Right forelimb (tissue), 1 donor: ENCODE results near the gene STMP1.

Source experiments
- DNase-seq: peaks from one replicate; pipeline ENCODE4 v3.0.0-alpha.2; 2018

STMP1 gene

DNA sequence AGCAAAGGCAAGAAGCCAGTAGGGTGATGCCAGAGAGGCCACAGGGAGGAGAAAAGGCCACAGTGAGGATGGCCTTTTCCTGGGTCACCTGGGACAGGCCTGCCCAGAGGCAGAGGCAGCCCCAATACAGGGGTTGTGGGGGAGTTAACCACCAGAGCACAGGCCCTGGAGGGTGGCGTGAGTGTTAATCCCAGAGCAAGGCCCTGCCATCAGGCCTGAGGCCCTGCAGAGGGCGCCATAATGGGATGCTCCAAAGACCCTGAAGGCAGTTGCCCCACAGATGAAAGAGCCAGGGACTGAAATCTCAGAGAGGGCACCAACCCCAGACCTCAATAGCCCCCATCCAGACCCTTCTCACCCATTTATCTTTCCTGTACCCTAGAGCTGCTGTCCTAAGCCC lies 41.8 kb downstream of the STMP1 start:
- no peak for DNase-seq

DNA sequence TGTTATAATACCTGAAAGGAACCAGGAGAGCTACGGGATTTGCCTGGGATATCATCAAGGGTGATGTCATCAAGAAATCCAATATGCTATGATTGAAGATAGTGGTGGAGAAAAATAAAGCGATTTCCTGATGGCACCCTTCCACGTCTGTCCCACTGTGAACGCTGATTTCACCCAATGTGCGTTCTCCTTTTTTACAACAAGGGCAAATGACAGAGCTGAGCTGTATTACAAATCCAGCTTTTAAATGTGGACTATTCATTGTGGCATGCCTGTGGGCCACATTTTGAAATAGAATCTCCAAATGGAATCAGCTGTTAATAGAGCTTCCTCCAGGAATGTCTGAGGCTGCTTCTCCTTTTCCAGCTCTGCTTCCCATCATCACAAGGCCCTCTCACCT lies 42.4 kb downstream of the STMP1 start:
- no peak for DNase-seq

DNA sequence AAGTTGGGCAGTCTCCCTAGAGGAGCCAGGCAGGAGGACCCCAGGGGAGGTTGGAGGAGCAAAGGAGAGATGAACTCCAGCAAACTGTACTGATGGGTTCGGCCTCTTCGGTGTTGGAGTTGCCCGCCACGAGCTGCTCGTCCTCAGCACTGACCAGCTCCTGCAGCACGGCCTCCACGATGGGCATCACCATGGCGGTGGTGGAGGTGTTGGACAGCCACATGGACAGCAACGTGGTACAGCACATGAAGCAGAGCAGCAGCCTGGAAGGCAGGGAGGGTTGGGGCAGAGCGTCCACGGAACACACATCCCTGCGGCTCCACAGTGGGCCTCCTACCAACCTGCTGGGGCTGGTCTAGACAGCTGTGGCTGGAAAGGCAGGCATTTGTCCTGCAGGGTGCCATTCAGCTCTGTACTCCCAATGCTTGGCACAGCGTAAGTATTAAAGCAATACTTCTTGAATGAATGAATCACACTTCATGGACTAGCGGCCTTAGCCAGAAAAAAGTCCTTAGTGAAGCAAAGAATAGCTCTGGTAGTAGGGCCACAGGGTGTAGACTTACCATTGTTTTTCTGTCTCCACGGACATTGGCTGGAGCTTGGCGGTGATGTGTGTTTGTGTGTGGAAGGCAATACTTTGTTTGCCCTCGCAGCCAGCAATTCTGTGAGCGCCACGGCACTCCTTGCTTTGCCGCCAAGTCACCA lies 43.9 kb downstream of the STMP1 start:
- DNase-seq: no peak

DNA sequence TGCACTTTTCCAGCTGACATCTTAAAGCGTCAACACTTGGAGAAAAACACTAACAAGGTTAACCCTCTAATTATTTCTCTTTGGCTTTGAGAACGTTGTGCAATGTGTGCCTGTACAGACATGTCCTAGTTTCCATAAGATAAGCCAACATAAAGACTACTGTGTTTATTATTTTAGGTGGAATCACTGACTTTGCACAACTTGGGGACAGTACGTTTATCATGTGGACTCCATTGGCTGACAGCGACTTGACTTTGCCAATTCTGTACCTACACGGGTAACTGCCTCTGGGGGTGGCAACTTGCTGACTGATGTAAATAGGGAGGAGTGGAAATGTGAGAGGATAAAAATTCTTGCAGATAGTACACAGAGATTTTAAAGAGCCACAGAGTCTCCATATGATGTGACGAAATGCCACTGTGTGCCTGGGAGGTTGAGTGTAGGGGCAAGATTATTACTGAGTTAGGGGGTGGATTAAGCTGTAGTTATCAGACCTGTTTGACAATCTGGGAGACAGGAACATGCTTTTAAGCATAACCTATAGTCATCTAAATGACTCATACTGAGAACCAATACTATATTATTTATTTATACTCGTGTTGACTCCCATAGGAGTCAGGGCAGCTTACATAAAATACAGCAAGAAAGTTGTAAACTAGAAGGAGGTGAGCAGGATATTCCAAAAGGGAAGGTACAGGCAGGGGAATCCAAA lies 44.7 kb downstream of the STMP1 start:
- DNase-seq: no peak

DNA sequence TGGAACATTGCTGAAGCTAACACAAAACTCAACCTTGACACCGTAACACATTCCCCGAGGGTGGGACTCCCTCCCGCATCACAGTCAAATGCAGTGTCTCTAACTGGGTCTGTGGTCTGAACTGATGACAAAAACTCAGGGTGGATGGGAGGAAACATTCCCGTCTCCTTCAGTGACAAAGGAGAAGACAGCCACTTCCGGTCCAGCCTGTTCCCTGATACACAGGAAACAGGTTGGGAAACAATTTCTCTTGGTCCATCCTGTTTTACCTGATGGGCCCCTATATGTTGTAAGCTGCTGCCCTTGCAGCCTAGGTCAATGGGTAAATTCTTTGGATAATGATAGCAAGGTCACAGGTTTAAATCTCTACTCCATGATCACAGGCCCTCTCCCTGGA lies 45.3 kb downstream of the STMP1 start:
- no peak for DNase-seq

DNA sequence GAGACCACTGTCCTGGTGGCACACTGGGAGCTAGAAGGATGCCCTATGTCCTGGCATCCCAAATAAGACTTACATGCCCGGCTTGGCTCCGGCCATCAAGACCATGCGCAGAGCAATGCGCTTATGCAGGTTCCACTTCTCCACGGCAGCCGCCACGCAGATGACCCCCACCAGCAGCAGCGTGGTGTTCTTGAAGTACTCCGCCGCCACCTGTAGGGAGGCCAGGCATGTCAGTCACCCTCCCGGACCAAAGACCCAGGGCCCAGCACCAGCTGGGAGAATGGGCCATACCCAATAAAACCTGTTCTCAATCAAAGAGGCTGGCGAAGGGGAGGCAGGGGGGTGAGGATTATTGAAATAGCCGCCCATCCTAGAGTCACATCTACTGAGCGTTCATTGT lies 45.7 kb downstream of the STMP1 start:
- no peak for DNase-seq

DNA sequence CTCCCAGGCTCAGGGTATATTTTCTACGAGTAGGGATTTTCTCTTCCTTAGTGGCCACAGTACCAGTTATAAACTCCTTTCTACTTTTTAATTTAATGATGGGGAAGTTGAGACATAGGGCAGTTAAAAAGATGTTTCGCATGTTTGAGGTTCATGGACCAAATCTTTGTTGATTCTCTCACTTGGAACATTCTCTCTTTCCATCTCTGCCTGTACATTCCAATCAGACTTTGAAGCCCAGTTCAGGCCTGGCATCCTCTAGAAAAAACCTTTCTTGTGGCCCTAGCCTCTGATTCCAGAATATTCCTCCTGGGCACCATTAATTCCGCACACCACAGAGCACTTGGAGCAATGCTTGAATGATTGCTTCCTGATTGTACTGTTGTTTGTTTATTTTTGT lies 47.2 kb downstream of the STMP1 start:
- DNase-seq: no peak

DNA sequence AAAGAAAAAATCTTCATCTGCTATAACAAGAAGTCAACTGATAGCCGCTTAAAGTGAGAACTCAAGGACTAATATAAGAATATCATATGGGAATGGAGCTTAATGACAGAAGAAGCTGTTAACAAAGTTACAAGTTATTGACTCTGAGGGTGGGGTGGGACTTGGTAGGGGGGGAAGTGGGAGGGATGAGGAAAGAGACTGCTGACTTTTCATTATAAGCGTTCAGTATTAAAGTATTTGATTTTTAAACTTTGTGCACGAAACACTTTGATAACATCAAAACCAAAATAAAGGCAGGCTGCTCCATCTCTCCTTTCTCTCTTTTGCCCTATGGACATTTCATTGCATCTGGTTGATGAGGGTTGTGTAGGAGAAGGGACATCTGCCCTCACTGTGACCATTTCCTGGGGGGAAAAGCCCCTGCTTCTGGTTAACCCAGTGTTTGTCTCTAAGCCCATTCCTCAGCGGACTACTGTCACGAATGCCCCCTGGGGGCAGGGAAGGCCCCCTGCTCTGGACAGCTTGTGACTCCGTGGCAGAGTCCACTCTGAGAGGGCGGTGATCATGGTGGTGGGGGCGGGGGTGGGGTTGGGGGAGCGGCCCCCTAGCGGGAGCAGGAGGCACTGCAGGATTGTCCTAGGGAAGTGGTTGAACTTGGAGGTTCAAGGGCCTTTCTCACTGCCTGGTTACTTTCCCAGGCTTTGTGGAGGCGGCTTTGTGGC lies 48.3 kb downstream of the STMP1 start:
- no peak for DNase-seq

DNA sequence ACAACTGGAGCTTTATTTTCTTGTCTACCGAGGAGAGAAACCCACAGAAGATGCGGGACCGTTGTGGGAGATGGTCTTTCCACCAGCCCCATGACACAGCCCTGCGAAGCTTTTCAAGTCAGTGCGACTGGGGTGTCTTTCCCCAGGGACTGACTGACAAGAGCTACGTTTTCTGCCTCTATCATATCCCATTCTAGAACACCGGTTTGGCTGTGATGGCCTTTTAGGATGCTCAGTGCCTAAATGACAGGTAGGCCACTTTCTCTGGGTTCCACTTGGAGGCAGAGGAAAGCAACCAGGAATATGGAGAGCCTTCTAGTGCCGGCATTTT lies 48.8 kb downstream of the STMP1 start:
- DNase-seq: no peak

DNA sequence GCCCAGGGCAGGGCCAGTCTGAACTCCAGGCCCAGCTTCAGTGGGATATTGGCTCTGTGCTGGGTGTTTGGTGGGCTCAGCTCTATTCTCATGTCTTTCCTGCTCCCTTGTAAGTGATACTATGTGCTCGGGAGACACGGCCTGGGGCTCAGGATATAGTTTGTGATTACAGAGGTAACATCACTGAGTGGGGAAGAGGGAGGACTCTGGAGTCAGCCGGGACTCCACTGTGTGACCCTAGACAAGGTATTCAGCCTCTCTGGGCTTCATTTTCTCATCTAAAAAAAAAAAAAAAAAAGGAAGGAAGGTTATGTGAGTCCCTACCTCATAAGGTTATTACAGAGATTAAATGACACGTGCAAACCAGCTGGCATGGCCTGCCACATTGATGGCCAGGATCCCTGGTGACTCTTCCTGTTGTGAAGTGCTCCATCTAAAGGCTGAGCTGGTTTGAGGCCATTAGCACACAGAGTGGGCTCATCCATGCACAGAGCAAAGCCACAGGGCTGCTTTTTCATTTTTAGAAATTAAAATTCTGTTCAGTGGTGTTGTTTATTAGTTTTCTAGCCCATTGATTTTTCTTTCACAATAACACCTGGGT lies 50.0 kb downstream of the STMP1 start:
- DNase-seq: no peak

DNA sequence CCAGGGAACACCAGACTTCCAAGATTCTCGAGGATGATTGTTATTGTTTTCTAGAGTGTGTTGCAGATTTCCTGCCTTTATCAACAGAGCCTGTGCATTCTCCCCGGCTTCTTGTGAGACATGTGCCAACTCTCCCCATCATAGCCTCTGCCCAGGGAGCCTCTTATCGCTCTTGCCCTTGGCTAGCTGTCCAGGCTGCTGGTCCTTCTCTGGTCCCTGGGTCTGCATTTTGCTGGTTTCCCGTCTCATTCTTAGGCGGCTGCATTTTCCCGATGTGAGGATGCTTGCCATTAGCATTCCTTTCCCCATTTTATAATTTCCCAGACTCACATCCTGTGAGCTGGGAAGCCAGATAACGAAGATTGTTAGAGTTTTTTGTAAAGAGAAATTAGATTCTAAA lies 50.5 kb downstream of the STMP1 start:
- DNase-seq: no peak

DNA sequence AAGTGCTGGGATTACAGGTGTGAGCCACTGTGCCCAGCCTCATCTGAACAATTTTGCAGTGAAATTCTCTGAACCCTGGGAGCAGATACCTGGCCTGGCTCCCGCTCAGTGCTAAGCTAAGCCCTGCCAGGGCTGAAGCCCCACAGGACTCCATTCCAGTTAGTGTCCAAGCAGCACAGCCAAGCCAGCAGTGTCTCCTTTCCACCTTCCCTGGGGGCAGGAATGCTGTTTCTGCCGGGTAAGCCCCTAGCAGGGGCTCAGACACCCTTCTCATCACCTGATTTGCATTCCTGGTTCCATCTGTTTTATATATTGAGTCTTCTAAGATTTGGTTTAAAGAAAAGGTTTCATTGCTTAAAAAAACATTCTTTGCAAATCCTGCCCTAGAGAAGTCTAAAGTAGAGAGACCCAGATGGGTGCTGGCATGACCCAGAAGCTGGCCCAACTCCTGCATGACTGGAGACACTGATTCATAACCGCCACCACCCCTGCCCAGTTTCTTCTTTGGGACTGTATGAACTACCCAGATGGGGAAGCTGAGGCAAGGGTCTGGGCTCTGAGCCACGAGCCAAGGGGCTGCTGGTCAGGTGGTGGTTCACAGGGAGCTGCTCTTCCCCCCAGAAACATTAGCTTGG lies 51.6 kb downstream of the STMP1 start:
- DNase-seq: no peak

DNA sequence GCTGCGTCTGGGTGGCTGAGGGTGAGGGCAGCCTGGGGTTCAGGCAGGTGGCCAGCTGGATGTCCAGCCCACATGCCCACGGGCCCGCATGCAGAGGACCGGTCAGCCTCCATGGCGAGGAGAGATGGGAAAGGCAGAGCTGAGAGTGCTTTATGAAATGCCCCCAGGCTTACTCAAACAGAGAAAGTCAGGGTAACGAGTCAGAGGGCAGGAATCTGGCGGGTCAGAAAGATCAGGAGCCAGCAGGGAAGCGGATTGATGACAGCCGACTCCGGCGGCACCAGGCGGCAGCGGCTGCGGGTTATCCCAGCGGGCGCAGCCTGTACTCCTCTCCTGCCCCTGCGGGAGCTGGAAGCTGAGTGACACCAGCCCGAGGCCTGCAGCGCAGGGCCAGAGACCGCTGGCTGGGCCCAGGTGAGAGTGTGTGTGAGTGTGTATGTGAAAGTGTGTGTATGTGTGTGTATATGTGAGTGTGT lies 52.3 kb downstream of the STMP1 start:
- DNase-seq: no peak

DNA sequence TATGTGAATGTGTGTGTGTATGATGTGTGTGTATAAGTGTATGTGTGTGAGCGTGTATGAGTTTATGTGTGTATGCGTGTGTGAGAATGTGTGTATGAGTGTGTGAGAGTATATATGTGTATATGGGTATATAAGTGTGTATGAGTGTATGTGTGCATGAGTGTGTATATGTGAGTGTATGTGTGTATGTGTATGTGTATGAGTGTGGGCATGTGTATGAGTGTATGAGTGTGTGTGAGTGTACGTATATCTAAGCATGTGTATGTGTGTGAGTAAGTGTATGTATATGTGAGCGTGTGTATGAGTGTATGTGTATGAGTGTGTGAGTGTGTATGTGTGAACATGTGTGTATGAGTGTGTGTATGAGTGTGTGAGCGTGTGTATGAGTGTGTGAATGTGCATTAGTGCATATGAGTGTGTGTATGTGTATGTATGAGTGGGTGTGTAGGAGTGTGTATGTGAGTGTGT lies 52.8 kb downstream of the STMP1 start:
- no peak for DNase-seq

DNA sequence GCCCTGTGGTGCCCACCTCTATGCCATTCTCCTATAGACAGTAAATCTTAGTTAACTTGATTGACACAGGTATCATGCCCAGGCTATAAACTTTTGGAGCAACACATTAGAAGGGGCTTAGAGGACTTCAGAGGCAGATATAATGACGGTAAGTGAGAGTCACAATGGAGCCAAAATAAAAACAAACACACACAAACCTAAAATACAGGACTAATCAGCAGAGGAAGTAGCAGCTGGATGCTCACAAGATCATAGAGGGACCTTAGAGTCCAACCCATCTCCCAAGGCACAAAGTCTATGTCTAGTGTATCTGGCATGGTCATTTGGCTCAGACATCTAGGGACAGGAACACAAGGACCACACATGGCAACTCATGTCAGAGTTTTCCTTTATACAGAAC lies 53.4 kb downstream of the STMP1 start:
- DNase-seq: no peak

DNA sequence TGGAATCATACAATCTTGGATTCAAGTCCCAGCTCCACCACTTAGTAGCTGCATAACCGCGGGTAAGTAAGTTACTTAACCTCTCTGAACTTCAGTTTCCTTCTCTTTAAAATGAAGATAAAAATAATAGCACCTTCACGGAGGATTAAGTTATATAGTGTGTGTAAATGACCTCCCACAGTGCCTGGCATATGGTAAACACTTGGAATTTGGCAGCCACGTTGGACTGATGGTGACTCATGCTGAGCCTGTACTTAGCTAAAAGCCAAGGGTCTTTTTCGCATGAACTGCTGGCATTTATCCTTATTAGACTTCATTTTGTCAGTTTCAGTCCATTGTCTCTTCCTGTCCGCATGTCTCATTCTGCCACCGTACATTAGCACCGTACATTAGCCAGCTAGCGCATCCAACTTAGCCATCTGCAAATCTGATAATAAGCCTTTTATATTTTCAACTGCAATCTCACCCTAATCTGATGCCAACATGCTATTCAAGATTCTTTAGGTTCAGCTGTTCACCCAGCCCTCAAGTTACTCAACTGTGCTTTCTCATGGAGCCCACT lies 54.4 kb downstream of the STMP1 start:
- DNase-seq: no peak

DNA sequence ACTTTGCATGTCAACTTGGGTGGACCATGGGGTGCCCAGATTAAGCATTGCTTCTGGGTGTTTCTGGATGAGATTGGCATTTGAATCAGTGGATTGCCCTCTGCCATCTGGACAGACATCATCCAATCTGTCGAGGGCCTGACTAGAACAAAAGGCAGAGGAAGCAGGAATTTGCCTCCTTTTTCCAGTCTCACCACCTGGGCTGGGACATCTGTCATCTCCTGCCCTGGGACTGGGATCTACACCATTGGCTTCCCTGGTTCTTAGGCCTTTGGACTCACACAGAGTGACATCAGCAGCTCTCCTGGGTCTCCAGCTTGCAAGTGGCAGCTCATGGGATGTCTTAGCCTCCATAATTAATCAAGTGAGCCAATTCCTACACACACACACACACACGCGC lies 55.4 kb downstream of the STMP1 start:
- DNase-seq: no peak

DNA sequence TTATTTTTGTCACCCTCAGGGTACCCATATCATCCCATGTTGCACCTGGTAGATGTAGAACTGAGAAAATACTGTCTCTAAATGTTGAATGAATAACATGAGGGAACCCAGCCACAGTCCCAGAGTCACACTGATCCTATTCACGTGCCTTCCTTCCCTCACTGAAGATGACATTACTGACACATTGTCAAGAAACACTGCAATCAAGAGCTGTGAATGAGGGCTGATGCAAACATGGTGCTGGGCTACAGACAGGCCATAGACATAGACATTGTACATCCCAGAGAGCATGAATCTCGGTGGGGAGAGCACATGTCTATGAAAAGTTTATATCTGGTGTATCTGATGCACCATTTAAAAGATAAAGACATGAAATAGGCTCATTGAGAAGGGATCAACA lies 55.9 kb downstream of the STMP1 start:
- DNase-seq: no peak

DNA sequence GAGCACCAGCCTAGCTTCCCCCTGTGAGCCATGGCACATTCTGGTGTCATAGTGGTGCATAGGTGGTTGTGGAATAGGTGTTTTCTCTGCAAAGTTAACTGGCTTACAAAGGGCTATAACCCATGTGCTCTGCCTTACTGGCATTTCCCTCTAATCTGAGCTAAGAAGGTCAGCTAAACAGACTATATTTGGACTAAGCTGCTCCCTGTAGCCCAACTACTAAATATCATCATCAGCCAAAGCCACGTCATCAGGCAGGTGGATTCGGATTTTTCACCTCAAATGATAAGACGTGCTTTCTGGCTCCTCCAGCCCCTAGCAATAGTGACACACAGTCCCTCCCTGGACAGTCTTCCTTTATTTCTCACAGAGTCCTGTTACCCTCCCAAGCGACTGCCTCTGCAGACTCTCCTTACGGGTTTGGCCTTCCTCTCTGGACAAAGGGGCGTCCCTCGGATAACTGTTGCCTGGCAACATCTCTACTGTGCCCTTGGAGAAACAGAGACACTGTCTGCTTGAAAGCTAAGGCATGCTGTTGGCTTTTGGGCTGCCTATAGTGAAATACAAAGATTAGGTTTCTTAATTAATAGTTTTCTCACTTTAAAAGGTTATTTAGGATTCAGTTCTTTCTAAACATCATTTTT lies 56.6 kb downstream of the STMP1 start:
- no peak for DNase-seq

DNA sequence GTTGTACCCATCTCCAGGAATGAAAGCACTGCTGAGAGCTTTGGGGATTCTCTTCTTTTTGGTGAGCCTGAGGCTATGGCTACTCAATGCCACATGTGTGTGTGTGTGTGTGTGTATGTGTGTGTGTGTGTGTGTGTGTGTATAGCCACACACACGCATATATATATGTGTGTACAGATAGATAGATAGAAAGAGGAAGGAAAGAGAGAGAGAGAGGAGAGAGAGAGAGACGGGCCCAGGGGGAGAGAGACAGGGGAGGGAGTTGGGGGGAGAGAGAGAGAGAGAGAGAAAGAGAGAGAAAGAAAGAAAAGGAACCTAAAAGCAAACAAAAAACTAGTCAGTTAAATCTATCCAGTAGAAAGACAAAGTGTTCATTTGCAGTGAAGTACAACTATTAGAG lies 57.4 kb downstream of the STMP1 start:
- DNase-seq: no peak

DNA sequence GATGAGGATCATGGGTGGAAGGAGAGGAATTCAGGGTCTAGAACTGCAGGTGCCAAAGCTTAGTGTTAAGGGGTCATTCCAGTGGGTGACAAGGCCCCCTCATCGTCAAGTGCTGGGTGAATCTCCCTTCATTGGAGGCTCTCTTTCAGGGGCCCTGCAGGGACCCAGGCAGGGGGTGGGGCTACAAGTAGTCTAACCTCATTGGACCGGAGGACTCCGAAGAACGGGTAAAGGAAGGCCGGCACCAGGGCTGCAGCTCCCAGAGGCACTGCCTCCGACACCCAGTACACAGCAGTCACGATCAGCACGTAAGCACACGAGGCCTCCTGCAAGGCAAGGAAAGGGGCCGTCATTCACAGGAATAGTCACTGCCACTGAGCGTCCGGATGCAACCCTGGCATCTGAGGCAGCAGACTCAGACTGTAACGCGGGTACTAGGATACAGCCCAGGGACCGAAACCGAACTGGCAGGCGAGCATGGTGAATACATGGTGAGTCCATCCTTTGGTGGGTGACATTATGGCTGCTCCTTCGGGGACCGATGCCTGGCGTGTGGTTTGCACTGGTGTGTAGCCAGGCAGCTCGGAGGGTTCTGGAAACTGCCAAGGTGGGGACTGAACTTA lies 59.0 kb downstream of the STMP1 start:
- no peak for DNase-seq

DNA sequence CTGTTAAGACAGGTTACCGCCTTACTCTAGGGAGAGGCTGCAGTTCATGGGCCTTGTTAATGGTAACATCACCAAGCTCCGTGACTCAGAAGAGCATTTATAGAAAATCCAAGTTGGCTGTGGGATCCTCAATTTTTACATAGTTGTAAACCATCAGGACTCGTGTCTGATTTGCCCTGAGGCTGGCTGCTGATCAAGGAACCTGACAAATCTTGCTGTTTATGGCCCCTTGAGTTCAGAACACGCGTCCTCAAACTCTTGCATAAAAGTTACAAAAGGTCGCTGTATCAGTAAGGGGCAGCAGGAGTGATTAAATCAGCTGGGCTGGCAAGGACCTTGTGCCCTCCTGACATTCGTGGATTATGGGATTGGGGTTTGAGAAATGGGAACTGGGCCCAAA lies 61.1 kb downstream of the STMP1 start:
- no peak for DNase-seq
